MM.1S (cell line): Measurements from ENCODE around the gene CCR9.

Source experiments
- CTCF ChIP-seq: fragments of 300-600 bp; sonication (generic); IDR thresholded peaks from 2 replicates; pipeline ENCODE4 v1.5.1; 2016; ENCODE audit warnings: antibody characterized with exemption, low read length, mixed read lengths
- EZH2 ChIP-seq: fragments of 300-600 bp; sonication (generic); optimal IDR thresholded peaks from 2 replicates; pipeline ENCODE3; 2017; ENCODE audit warnings: low read depth, mild to moderate bottlenecking, antibody characterized with exemption, low read length, mixed read lengths

- TF ChIP-seq CTCF = no peak
- TF ChIP-seq EZH2 = no peak
Observed at GRCh38 chr3:45943207-45943846, 57.0 kb downstream of the CCR9 start, which contains the start of gene CXCR6.
